ENCODE measurements around the gene SYT1. TPM values are rescaled to one million over a fixed set of nuclear protein-coding genes. Genes with fewer than 3 reads are reported as not detected.

SYT1 gene
- total and polyA plus RNA-seq, 2 donors (not counting 3 experiments of a cell fraction or from before 2014, with no cell fraction given): 3.2 to 15.3 TPM

GRCh38 chr12:79055926-79056674 lies 191.5 kb downstream of the SYT1 start:
- no peaks in the 10 kb centered on the region for H3K9me3 ChIP-seq (replicated peaks; ENCODE audit: control insufficient read depth, insufficient read depth, low read length)
- dilution Hi-C loops (cut with MboI; ENCODE audit: extremely low pct_ligation_motif_present, low sequenced_read_pairs): no loop called here
- H2AFZ ChIP-seq (ENCODE audit: low read depth, low read length): peak overlapping the region; percentile 26
- H3K27ac ChIP-seq (ENCODE audit: insufficient read depth, low read depth, low read length): peak overlapping the region; percentile 85
- CTCF ChIA-PET: interaction anchor here (1.5 kb wide), 1 partner anchor 12 kb away, joined by 5 read pairs; no protein-coding TSS in a partner anchor
- TSS peak; percentile 60 for BruUV-seq (replicated peaks)
- H3K9me1 ChIP-seq (replicated peaks; ENCODE audit: control insufficient read depth, extremely low read depth, insufficient read depth, low read length): no peaks in the 10 kb centered on the region
- H3K27me3 ChIP-seq (ENCODE audit: control insufficient read depth in 2 of 2, insufficient read depth in 2 of 2, low read length in 2 of 2): no peaks in the 10 kb centered on the region
- H3K9ac ChIP-seq (replicated peaks; ENCODE audit: extremely low read depth, insufficient read depth, low read length): peak overlapping the region; percentile 5
- no peaks in the 10 kb centered on the region for H4K20me1 ChIP-seq (replicated peaks; ENCODE audit: control insufficient read depth, extremely low read depth, insufficient read depth, low read length)
- FAIRE-seq (peak; percentile 80), DNase-seq (ENCODE audit: low read depth, low spot score) (peak; percentile 73)
- peak overlapping the region; percentile 34 for H3K4me2 ChIP-seq (ENCODE audit: insufficient read depth, low read length)
- H3K4me3 ChIP-seq (replicated peaks in 1 of 3; ENCODE audit: insufficient read depth in 1 of 3, low read depth in 1 of 3, low read length in 3 of 3): no peak overlapping the region
- H3K79me2 ChIP-seq (ENCODE audit: control insufficient read depth, insufficient read depth, low read length): no peaks in the 10 kb centered on the region
- intact Hi-C loops (cut with micrococcal nuclease): loop anchor here (2.0 to 10.0 kb wide), 5 partner anchors 167 to 1211 kb away; partner anchors contain the start of gene SYT1
- peak; percentile 85 for TF ChIP-seq GATA2 (IDR thresholded peaks at IDR 0.05; ENCODE audit: insufficient read depth, insufficient read length, low read depth, low read length)
- no peak for TF ChIP-seq POLR2A (IDR thresholded peaks at IDR 0.05; ENCODE audit: low read depth, low read length)
- no peak for TF ChIP-seq MAX (IDR thresholded peaks at IDR 0.05; ENCODE audit: insufficient read depth, insufficient read length)
- TF ChIP-seq FOS (IDR thresholded peaks at IDR 0.05; ENCODE audit: borderline replicate concordance, insufficient read depth, low read length): peak; percentile 95
- TF ChIP-seq POLR2AphosphoS5 (IDR thresholded peaks at IDR 0.05; ENCODE audit: insufficient read depth, low read depth, low read length): peak; percentile 54
- peak; percentile 55 for TF ChIP-seq JUN (IDR thresholded peaks at IDR 0.05; ENCODE audit: borderline replicate concordance, insufficient read depth, insufficient read length, low read depth)
- peaks cover 50% of the 10 kb centered on the region for H3K4me1 ChIP-seq (ENCODE audit: control insufficient read depth, extremely low read depth, insufficient read depth, low read length)
- H3K36me3 ChIP-seq (ENCODE audit: control insufficient read depth in 2 of 2, extremely low read depth in 1 of 2, insufficient read depth in 2 of 2, low read length in 2 of 2): no peaks in the 10 kb centered on the region
- POLR2A ChIA-PET: no interaction called here

- FAIRE-seq: no peak
These were observed 192.2 kb downstream of the SYT1 start for GRCh38 chr12:79056775-79057174.

More at GRCh38 chr12:79056775-79057174, 192.2 kb downstream of the SYT1 start:
- dilution Hi-C loops (cut with MboI; ENCODE audit: extremely low pct_ligation_motif_present, low sequenced_read_pairs): no loop called here
- no peaks in the 10 kb centered on the region for H4K20me1 ChIP-seq (replicated peaks; ENCODE audit: control insufficient read depth, extremely low read depth, insufficient read depth, low read length)
- H3K27me3 ChIP-seq (ENCODE audit: control insufficient read depth in 2 of 2, insufficient read depth in 2 of 2, low read length in 2 of 2): no peaks in the 10 kb centered on the region
- POLR2A ChIA-PET: no interaction called here
- H3K4me3 ChIP-seq (replicated peaks in 1 of 3; ENCODE audit: insufficient read depth in 1 of 3, low read depth in 1 of 3, low read length in 3 of 3): no peak overlapping the region
- CTCF ChIA-PET: no interaction called here
- no peaks in the 10 kb centered on the region for H3K36me3 ChIP-seq (ENCODE audit: control insufficient read depth in 2 of 2, extremely low read depth in 1 of 2, insufficient read depth in 2 of 2, low read length in 2 of 2)
- TF ChIP-seq MYC (IDR thresholded peaks at IDR 0.05; ENCODE audit: low read depth, low read length): no peak
- TF ChIP-seq MAX (IDR thresholded peaks at IDR 0.05; ENCODE audit: insufficient read depth, insufficient read length): no peak
- TF ChIP-seq FOS (IDR thresholded peaks at IDR 0.05; ENCODE audit: borderline replicate concordance, insufficient read depth, low read length): no peak
- TF ChIP-seq EZH2 (IDR thresholded peaks at IDR 0.05; ENCODE audit: borderline replicate concordance, low read depth, low read length, severe bottlenecking): no peak
- no peak for TF ChIP-seq CTCF (IDR thresholded peaks at IDR 0.05; ENCODE audit: extremely low read depth in 1 of 2, insufficient read depth in 1 of 2, low read depth in 1 of 2, low read length in 2 of 2)
- TF ChIP-seq POLR2AphosphoS5 (IDR thresholded peaks at IDR 0.05; ENCODE audit: insufficient read depth, low read depth, low read length): no peak
- no peak for TF ChIP-seq GATA2 (IDR thresholded peaks at IDR 0.05; ENCODE audit: insufficient read depth, insufficient read length, low read depth, low read length)
- no peak for TF ChIP-seq JUN (IDR thresholded peaks at IDR 0.05; ENCODE audit: borderline replicate concordance, insufficient read depth, insufficient read length, low read depth)
- TF ChIP-seq POLR2A (IDR thresholded peaks at IDR 0.05; ENCODE audit: low read depth, low read length): no peak
- H3K9ac ChIP-seq (replicated peaks; ENCODE audit: extremely low read depth, insufficient read depth, low read length): peak overlapping the region; percentile 10
- BruUV-seq (replicated peaks): no TSS peak
- no peaks in the 10 kb centered on the region for H3K79me2 ChIP-seq (ENCODE audit: control insufficient read depth, insufficient read depth, low read length)
- H3K27ac ChIP-seq (ENCODE audit: insufficient read depth, low read depth, low read length): peak overlapping the region; percentile 85
- intact Hi-C loops (cut with micrococcal nuclease): loop anchor here (2.0 to 10.0 kb wide), 5 partner anchors 168 to 1212 kb away; partner anchors contain the start of gene SYT1
- H3K4me2 ChIP-seq (ENCODE audit: insufficient read depth, low read length): peak overlapping the region; percentile 34
- H2AFZ ChIP-seq (ENCODE audit: low read depth, low read length): no peak overlapping the region
- H3K9me3 ChIP-seq (replicated peaks; ENCODE audit: control insufficient read depth, insufficient read depth, low read length): no peaks in the 10 kb centered on the region
- H3K4me1 ChIP-seq (ENCODE audit: control insufficient read depth, extremely low read depth, insufficient read depth, low read length): peaks cover 50% of the 10 kb centered on the region
- H3K9me1 ChIP-seq (replicated peaks; ENCODE audit: control insufficient read depth, extremely low read depth, insufficient read depth, low read length): no peaks in the 10 kb centered on the region
- DNase-seq (ENCODE audit: low read depth, low spot score): peak; percentile 8

Measured in endothelial cell of umbilical vein (primary cell).